Sciatic nerve (tissue), 2 donors: ENCODE measurements around the gene PRKCH. TPM values are rescaled to one million over a fixed set of nuclear protein-coding genes. Genes with fewer than 3 reads are reported as not detected.
A peak's percentile ranks its signal among the peaks of the same experiment; 100 is the strongest.

Source experiments
- ATAC-seq: fragments of 200-7000 bp; cut with Tn5 transposase; one replicate; pipeline ENCODE4 v1.9.1; 2020; ENCODE audit warnings: mild to moderate bottlenecking, moderate library complexity
- DNase-seq: peaks from one replicate; pipeline ENCODE4 v3.0.0-alpha.2; 2020; ENCODE audit warnings: low spot score
- intact Hi-C: fragments of 100-400 bp; cut with DNase I; formaldehyde crosslinking; loops from one replicate; pipeline ENCODE4 v1.14.2; 2022
- total RNA-seq: library from RNA; stranded (reverse); fragmentation: NEBNext Ultra II Directional; extraction: Animal tissue kit (Norgen Biotek cat#: 25700); gene quantifications from one replicate; pipeline ENCODE4 v1.2.1, GENCODE V29; 2021
- donor health status: DM: no; HTN: no; CAD: no.
- donor health status: DM: no; HTN: no; CAD: no.

The PRKCH gene
- total RNA-seq, 1 donor from 2014 or later: 52.9 TPM

GRCh38 chr14:61379639-61380184 lies 58.3 kb downstream of the PRKCH start:
- no peak for DNase-seq
- intact Hi-C loops: no loop called here
- no peak for ATAC-seq

GRCh38 chr14:61380984-61381383 lies 59.6 kb downstream of the PRKCH start:
- intact Hi-C loops: no loop called here
- ATAC-seq: no peak
- DNase-seq: no peak

DNA sequence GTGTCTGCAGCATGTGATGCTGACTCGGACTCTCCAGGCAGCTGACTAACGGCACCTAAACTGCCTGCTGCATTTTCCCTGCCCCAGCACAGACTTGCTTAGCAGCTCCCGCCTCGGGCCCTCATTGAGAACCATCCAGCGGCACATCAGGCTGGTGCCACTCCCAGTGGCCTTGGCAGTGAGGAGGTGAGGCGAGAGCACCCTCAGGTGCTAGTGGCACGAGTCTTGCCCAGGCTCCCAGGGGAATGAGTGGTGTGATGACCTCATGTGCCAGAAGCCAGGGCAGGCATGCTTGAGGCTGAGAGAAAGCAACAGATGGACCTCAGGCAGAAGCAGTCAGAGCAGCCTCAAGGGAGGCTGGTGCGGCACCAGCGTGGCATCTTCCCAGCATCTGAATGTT lies 60.2 kb downstream of the PRKCH start:
- no peak for DNase-seq
- intact Hi-C loops: no loop called here
- no peak for ATAC-seq

- ATAC-seq (no peak), DNase-seq (no peak)
- intact Hi-C loops: no loop called here
Measured at GRCh38 chr14:61382842-61383241, 61.5 kb downstream of the PRKCH start.

DNA sequence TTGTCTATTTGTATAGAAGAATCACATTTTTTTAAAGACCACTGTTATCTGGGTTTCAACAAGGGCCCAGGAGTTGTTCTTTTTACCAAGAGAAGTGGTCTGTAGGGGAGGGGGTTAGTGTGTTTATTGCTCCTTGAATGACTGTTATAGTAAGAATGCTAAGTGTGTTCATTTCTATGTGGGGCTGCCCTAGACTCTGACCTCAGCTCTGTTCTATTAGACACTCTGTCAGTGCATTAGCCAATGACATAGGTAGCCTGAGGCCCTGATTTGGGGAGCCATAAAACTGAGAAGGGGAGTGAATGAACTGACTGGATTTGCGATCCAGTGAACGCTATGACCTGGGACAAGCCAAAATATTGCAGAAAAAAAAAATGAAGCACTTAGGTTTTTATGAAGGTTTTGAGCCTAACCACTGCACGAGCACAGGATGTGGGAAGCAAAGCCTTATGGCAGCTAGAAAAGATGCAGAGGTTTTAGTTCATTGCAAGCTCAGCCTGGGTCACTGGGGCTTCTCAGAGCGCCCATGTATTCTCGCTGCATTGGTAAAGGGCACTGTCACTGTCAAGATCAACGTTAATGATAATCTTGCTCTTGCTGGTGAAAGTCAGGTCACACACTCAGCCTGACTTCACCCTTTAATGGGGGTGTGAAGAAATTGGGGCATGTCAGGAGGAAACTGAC lies 63.8 kb downstream of the PRKCH start:
- no peak for ATAC-seq
- no peak for DNase-seq
- intact Hi-C loops: no loop called here

- intact Hi-C loops: no loop called here
- ATAC-seq (no peak), DNase-seq (no peak)
Measured at GRCh38 chr14:61386173-61386772, 64.9 kb downstream of the PRKCH start.

- ATAC-seq: no peak
- intact Hi-C loops: no loop called here
- DNase-seq: no peak
Measured at GRCh38 chr14:61387076-61387475, 65.7 kb downstream of the PRKCH start.

GRCh38 chr14:61388173-61388975 lies 67.0 kb downstream of the PRKCH start:
- intact Hi-C loops: no loop called here
- DNase-seq: no peak
- ATAC-seq: peak; percentile 57

- ATAC-seq: no peak
- no peak for DNase-seq
- intact Hi-C loops: no loop called here
Measured at GRCh38 chr14:61388976-61389576, 67.7 kb downstream of the PRKCH start.

DNA sequence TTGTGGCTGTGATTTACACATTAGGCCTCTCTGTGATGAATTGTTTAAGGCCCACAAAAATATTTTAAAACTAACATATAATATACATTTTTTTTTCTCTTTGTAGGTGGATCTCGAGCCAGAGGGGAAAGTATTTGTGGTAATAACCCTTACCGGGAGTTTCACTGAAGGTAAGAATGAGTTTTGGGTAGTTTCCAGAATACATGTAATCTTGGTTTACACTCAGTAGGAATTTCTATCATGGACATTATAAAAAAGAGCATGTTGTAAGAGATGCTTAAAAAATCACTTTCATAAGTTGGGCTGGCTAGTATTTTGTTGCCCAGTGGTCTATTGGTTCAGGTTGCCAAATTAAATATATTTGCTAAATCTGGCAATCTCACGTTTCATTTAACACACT lies 69.7 kb downstream of the PRKCH start:
- intact Hi-C loops: no loop called here
- DNase-seq (no peak), ATAC-seq (no peak)

DNA sequence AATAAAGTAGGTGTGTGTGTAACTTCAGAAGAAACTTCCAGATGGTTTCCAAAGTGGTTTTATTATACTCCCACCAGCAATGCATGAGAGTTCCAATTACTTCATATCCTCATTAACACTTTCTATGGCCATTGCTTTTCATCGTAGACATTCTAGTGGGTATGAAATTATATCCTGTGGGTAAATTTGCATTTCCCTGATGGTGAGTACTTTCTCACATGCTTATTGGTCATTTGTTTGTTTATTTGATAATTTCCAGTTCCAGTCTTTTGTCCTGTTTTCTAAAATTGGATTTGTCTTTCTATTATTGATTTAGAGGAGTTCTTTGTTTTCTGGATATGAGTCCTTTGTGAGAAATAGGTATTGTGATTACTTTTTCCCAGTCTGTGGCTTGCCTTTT lies 70.9 kb downstream of the PRKCH start:
- ATAC-seq: no peak

DNA sequence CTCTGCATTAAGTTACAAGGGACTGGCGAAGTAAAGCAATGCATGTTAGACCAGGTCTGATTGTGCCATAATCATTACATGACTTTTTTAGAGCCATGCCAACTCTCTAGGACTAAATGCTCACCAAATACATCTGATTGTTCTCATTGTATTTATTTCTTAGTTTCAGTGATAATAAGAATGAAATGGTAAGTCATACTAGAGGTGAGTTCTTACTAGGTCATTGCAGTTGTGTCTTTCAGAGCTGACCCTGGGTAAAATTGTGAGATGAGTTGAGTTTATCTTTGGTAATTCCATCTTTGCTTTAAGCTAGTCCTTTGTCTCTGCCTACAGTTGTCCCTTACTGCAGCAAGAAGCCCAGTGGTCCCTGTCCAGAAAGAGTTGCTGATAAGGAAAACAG lies 73.2 kb downstream of the PRKCH start:
- ATAC-seq (no peak), DNase-seq (no peak)
- intact Hi-C loops: no loop called here

More for the DNA sequence above, 70.9 kb downstream of the PRKCH start:
- DNase-seq: no peak
- intact Hi-C loops: no loop called here

DNA sequence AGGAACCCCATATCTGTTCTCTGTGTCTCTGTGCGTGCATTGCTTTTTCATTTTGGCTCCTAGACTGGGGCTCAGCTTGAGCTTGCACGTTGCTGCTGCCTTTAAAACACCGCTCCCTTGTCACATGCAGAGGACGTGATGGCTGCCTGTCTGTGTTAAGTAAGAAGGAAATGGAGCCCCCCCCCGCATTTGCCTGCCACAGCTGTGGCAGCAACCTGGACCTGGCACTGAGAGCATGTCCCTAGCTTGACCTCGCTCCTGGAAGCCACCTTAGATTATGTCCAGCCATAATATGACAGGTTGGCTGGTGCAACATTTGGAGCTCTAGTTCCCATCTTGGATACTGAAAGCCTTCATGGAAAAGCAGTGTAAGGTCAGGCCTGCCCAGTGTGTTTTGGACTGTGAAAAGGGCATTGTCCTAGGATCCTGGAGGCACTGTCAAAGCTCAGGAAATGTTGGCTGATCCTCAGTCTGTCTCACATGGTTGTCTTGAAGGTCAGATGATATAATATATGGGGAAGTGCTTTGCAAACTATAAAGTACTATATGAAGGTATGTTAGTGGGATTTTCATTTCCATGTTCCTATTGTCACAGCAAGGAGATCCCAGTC lies 73.8 kb downstream of the PRKCH start:
- intact Hi-C loops: no loop called here
- no peak for ATAC-seq
- DNase-seq: no peak

GRCh38 chr14:61396279-61396678 lies 74.9 kb downstream of the PRKCH start:
- no peak for ATAC-seq
- no peak for DNase-seq
- intact Hi-C loops: no loop called here

- intact Hi-C loops: no loop called here
- ATAC-seq (no peak), DNase-seq (no peak)
Measured at GRCh38 chr14:61396694-61397093, 75.3 kb downstream of the PRKCH start.

DNA sequence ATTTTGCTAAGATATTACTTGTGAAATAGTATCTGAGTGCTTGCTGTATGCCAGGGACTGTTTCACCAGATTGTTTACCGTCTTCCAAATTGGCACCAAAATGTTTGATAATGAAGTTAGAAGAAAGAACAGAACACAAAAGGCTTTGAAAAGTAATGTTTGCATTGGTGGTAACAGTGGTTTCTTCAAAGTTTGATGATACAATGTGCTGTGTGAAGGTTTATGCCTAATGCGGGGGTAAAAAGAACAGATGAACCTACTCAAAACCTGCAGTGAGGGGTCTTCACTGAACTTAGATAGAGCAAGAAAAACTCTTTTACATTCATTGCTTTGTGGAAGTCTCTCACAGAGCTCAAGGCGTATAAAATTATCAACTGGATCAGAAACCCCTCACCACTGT lies 76.2 kb downstream of the PRKCH start:
- intact Hi-C loops: no loop called here
- ATAC-seq: no peak

DNA sequence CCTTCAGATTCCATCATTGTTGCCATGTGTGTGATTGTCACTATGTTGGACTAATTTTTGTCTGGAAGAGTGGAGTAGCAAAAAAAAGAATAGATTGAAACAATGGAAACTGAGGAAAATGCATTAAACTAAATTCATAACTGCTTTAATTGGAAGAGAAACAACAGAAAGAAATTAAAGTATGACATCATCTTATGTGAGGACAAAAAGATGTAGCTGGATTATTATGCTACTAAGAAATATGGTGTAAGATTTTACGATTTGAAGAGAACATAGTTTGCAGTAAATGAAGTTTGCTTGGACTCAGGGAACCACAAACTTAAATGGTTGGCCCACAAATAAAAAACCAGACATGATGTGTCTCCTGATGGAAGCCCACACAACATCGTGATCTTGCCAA lies 76.8 kb downstream of the PRKCH start:
- ATAC-seq (no peak), DNase-seq (no peak)
- intact Hi-C loops: no loop called here

More for the DNA sequence above, 76.2 kb downstream of the PRKCH start:
- DNase-seq: no peak

- no peak for DNase-seq
- intact Hi-C loops: no loop called here
- no peak for ATAC-seq
Measured at GRCh38 chr14:61399365-61399764, 78.0 kb downstream of the PRKCH start.

DNA sequence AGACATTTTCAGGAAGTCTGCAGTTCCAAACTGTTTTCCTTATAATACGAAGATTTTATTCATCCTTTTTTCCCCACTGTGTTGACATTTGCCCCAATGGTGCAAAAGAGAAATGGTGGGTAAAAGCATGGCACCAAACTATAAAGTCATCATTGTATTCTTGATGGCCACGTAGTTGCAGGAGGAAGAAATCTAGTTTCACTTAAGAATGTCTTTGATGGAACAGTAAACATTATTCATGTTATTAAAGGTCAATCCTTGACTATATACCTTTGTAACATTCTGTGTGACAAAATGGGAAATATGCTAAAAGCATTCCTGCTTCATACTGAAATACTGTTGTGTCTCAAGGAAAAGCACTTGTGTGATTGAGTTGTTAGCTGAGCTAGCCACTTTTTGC lies 80.1 kb downstream of the PRKCH start:
- intact Hi-C loops: no loop called here
- DNase-seq (no peak), ATAC-seq (no peak)
